ENCODE measurements around the gene RPL13.
"Not testable (repeated sequence)": the region's sequence is repeated elsewhere in the genome, so short reads cannot be mapped to it uniquely, and the experiment has no call there.

Gene RPL13

DNA sequence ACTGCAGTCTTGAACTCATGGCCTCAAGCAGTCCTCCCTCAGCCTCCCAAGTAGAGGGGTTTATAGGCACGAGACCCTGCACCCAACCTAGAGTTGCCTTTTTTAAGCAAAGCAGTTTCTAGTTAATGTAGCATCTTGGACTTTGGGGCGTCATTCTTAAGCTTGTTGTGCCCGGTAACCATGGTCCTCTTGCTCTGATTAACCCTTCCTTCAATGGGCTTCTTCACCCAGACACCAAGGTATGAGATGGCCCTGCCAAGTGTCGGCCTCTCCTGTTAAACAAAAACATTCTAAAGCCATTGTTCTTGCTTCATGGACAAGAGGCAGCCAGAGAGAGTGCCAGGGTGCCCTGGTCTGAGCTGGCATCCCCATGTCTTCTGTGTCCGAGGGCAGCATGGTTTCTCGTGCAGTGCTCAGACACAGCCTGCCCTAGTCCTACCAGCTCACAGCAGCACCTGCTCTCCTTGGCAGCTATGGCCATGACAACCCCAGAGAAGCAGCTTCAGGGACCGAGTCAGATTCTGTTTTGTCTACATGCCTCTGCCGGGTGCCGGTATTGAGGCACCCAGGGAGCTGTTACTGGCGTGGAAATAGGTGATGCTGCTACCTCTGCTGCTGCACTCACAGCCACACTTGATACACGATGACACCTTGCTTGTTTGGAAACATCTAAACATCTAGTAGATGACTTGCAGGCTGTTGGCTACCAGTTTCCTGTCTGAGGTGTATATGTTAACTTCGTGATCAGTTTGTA lies 3.3 kb downstream of the RPL13 start:
- DNase-seq = peak; percentile 29

DNA sequence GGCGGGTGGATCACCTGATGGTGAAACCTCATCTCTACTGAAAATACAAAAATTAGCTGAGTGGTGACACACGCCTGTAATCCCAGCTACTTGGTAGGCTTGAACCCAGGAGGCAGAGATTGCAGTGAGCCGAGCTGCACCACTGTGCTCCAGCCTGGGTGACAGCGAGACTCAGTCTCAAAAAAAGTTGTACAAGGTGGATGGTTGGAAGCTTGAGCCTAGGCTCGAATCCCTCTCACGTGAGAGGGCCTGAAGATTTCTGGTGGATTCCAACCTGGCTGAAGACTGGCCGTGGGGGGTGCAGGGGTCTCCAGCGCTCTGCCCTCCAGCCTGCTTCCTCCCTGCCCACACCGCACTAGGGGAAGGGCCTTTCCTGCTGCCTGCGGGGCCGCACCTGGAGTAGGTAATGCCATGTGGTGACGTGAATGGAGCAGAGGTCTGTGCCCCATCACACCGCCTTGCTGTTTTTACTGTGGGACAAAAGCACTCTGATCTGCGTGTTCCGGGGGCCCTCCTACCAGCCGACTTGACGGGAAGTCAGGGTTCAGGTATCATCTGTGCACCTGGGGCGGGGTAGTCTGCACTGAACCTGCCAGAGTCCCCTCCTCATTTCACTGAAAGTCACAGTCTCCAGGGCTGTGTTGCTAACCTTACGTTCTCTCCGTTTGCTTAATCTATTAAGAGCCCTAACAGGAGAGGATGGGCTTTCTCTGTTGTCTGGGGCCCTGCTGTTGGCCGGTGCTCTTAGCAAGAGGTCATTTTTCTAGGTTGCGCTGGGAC lies 4.2 kb downstream of the RPL13 start:
- DNase-seq = peak; percentile 40

DNA sequence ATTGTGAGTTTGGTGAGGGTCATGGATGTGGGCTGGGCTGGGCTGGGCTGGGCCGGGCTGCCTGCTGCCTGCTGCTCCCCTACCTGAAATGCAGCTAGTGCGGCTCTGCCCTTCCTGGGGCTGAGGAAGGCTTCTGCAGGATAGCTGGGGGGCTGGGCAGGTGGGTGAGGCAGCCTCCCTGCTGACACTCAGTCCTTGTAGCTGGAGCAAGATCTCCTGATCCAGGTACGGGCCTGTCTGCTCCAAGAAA lies 4.7 kb downstream of the RPL13 start:
- no peak for DNase-seq

DNA sequence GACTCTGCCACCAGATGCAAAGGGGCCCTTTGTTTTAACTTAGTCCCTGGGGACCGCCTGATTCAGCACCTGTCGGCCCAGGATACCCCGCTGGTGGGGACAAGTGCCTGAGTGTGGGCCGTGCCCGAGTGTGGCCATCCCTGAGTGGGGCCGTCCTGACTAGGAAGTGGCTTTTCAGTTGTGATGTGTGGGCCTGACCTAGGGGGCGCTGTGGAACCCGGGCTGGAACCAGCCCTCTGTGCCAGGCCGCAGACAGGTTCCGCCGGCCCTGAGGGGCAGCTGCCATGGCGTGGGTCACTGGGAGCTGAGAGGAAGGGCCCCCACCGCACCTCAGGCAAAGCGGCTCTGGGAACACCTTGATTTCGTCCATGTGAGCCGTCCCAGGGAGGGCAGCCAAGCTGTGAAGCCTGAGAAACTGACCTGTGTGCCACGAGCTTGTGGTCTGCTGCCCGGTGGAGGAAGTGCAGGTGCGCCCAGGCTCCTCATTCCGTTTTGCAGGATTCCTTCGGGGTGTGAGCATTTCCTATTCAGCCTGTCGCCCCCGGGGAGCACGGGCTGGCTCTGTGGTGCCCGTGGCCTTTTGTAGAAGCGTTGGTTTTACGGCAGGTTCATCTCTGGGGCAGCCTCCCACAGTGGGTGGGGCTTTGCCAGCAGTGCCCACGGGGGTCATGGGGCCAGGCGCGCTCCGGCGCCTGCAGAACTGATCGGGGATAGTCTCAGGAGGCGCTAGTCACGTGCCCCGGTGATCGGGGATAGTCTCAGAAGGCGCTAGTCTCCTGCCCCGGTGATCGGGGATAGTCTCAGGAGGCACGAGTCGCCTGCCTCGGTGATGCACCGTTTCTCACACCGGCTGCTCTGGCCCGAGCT lies 5.3 kb downstream of the RPL13 start:
- DNase-seq = peak; percentile 81

DNA sequence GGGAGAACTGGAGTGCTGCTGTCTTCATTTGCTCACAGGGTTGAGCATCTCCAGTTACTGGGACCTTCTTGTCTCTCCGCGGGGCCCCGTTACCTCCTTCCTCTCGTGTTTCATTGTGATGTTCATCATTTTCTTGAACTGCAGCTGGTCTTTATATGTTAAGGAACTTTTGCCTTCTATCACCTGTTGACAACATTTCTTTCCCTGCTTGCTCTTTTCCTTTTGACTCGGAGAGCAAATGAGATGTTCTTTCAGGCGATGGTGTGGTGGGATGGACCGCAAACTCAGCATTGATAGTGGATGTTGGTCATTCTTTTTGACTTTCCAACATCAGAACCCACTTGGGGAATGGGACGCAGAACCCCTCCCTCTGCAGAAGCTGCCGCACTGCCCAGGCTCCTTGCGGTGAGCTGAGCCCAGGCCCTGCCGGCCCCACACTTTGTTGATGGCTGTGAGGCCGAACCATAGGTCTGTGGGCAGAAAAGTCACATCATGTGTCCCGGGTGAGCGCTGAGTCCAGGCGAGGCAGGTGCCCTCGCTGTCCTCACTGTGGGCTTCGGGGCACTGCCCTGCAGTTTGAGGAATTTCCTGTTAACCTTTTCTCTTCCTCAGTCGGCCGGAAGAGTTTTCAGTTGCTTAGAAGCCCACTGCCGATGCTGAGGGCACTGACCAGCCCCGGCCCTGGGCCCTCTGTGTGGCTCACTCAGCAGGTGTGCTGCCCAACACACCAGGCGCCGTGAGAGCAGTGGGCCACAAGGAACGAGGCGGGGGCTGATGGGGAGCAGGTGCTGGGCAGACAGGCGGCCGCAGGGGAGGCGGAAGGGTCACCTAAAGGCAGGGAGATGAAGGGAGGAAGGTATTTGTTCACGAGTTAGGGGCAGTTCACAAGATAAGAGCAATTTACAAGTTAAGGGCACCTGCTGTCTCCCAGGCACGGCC lies 7.4 kb downstream of the RPL13 start:
- DNase-seq = no peak

DNA sequence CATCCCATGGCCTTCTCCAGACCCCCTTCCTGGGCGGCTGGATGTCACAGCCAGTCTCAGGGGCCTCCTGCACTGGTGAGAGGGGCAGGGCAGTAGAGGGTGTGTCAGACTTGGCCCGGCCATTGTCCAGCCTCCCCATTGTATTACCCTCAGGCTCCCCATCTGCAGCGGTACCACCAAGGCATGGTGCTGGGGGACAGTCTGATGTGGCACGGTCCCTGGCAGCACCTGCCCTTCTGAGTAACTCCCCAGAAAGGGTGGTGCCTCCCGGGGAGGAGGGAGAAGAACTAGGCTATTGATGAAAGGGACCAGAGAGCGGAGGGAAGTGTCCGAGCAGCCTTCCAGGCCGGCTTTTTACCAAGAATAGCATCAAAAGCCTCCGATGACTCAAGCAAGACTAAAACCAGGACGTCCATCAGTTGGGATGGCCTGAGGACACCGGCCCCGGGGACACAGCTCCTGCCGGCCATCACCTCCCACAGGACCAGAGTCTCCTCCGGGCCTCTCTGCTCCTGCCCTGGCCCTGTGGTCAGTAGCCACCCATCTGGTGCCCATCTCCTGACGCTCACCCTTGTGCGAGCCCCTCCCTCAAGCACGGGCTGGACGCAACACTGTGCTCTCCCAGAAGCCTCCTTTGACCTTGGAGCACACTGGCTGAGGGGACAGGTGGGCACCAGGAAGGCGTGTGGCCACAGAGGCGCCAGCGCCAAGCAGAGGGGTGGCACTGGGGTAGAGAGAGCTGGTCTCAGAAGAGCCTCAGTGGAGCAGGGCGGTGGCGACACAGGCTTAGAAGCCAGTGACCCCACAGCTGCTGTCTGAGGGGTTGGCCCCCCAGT lies 9.2 kb downstream of the RPL13 start:
- no peak for DNase-seq

DNA sequence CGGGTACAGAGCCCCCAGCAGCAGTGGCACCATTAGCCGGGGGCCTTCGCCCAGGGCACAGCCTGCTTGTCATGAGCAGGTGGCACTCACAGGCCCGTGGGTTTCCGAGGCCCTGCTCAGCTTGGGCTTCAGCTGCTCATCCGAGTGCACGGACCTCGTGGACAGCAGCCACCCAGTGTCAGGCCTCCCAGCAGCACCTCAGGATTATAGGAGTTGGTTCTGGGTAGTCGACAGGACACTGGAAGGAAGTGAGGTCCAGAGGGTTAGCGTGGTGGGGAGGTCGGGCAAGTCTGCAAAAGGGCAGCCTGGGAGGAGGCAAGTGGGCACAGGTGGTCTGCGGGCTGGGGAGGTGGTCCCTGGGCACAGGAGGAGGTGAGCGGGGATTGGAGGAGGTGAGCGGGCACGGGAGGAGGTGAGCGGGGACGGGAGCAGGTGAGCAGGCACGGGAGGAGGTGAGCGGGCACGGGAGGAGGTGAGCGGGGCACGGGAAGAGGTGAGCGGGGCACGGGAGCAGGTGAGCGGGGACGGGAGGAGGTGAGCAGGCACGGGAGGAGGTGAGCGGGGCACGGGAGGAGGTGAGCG lies 10.0 kb downstream of the RPL13 start:
- DNase-seq = no peak

DNA sequence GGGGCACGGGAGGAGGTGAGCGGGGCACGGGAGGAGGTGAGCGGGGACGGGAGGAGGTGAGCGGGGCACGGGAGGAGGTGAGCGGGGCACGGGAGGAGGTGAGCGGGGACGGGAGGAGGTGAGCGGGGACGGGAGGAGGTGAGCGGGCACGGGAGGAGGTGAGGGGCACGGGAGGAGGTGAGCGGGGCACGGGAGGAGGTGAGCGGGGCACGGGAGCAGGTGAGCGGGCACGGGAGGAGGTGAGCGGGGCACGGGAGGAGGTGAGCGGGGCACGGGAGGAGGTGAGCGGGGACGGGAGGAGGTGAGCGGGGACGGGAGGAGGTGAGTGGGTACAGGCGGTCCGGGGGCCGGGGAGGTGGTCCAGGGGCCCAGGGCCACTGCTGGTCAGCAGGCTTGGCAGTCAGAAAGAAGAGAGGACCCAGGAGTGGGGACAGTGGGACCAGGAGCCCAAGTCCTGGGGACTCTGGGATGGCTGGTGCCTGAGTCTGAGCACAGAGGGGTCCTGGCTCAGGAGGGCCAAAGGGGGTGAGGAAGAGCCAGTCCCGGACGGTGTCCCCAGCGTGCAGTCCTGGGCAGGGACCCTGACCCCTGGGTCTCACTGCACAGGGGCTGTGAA lies 10.6 kb downstream of the RPL13 start:
- DNase-seq = not testable (repeated sequence)

DNA sequence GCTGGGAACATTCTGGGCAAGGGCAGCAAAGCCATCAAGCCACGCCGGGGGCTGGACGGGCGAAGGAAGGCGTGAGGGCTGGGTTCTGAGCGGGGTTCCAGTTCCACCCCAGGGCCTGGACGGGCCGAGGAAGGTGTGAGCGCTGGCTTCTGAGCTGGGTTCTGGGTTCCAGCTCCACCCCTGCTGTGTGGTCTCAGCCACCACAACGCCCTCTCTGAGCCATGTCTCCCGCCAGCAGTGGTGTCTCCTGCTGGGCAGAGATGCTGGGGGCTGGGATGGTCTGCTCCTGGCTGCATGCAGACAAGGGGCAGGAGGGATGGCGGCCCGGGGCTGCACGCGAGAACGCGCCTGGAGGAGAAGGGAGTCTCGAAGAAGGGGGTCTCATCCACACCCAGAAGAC lies 11.2 kb downstream of the RPL13 start:
- DNase-seq = no peak

DNA sequence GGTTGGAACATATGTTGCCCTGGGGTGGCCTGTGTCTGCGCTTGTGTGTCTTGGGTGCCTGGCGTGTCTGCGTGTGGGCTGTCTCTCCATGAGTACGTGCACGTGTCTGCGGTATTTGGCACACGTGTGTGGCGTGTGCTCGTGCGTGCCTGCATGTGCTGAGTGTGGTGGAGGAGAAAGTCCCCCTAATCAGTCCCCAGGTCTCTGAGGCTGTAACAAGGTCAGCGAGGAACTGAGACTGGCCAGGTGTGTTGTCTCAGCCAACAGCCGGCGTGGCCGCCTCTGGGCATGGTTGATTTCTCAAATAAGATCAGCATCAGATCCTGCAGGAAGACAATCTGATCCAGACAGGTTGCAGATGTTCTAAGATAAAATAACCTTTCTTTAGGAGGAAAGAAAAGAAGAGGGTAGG lies 11.6 kb downstream of the RPL13 start:
- DNase-seq = no peak

DNA sequence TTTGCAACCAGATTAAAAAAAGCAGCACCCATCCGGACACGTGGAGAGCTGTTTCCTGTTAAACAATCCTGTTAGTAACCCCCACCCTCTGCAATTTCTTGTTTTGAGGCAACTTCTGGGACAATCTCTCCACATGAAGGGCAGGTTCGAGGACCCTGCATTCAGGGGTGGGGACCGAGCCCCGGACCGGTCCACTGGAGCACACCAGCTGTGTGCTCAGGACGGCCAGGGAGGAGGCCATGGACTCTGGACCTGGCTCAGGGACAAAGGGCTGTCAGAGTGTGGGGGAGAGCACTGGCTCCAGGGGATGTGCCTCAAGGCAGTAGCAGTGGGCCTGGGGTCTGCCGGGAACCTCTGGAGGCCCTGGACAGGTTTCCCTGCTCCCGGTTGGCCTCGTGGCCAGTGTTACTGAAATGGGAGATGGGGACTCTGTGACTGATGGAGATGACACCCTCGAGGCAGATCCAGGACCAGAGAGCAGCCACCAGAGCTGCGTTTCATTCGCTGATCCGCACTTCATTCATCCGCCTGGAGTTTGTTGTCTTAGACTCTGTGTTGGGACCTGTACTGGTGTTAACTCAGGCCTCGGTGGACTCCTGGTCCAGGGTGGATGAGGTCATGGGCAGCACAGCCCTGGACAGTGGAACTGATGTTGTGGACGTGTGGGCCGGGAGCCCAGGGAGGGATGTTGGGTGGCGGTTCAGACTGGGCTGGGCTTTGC lies 12.2 kb downstream of the RPL13 start:
- no peak for DNase-seq

DNA sequence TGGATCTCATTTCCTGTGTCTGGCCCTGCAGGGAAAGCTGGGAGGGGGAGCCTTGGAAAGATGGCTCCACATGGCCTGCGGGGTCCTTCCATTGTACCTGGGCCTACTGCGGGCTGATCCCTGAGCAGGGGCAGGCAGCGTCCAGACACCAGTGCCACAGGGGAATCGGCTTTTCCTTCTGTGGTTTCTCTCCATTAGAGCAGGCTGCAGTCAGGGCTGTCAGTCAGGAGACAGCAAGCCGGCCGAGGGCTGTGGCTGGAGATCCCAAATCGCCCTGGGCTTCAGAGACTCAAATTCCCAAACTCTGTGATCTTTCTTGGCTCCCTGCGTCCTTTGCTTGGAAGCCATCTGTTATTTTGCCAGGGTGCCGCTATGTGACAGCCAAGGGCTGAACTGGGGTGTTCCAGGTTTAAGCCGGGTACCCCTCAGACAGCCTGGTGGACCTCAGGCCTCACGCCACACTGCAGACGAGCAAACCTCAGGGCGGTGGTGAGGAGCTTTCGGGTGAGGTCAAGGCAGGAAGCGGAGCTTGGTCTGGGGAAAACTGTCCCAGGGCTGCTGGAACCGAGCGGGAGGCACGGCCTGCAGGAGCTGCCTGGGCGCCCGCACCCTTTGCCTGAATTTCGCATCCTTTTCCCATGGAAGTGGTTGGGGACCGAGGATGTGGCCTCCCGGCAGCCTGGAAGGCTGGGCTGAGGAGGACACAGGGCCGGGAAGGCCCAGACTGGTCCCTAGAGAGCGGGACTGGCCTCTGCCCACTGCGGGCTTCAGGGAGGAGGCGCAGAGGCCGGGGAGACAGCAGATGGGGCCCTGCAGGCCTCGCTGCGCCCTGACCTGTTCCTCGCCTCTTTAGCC lies 13.6 kb downstream of the RPL13 start:
- DNase-seq = no peak

DNA sequence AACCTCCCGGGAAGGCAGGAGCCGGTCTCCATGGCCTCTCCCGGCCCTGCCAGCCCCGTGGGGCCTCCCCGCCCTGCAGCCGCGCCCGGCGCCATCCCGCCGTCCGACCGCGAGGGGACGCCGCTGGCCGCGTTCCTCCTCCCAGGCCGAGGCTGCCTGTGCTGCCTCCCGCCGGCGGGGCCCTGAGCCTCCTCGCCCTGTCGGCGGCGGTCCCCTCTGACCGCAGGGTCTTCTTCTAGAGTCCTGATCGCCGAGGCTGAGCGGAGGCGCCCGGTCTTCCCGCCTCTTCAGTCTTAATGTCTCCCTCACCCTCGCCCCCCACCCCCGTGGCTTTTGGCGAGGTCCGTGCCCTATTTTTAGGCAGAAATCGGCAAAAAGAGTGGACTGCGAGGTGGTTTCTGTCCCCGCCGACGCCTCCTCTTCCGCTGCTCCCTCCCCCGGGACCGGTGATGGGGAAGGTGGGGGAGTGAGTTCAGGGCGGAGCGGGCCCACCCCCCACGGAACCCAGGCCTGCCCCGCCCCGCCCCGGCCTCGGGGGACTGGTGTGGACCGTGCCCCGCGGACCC lies 14.3 kb downstream of the RPL13 start:
- DNase-seq = peak; percentile 74

DNA sequence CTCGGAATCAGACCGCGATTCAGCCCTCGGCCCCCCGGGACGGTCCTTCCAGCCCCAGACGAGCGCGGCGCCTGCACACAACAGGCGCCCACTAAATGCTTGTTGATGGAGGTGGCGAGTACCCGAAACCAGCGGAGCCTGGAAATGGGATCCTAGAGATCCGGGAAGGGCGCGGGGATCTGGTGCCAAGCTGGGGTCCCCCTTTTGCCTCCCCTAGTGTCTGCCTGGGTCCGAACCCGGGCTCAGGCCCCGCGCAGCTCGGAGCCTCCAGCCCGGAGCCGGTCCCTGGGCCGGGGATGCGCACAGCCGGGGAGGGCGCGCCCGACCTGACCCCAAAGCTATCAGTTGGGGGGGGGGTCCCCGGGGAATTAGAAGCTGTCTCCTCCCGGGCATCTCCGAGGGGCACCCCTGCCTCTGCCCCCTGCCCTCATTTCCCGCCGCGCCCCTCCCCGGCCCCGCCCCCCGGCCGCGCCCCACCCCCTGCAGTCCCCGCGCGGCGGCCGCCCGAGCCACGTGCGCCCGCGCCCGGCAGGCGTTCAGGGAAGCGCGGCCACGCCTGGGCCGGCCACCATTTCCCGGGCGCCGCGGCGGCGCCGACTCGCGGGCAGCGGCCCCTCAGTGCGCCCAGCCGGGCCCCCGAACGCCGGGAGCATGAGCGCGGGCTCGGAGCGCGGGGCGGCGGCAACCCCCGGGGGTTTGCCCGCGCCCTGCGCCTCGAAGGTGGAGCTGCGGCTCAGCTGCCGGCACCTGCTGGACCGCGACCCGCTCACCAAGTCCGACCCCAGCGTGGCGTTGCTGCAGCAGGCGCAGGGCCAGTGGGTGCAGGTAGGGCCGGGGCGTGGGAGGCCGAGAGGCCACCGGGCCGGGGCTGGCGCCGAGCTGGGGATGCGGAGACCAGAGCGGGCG lies 15.0 kb downstream of the RPL13 start, which contains the start of gene CPNE7:
Gene CPNE7, plus strand, starts transcription at position 512 of the 906 bp plus-strand sequence. Its CDS starts 140 bp downstream, at position 652.
- DNase-seq = no peak

DNA sequence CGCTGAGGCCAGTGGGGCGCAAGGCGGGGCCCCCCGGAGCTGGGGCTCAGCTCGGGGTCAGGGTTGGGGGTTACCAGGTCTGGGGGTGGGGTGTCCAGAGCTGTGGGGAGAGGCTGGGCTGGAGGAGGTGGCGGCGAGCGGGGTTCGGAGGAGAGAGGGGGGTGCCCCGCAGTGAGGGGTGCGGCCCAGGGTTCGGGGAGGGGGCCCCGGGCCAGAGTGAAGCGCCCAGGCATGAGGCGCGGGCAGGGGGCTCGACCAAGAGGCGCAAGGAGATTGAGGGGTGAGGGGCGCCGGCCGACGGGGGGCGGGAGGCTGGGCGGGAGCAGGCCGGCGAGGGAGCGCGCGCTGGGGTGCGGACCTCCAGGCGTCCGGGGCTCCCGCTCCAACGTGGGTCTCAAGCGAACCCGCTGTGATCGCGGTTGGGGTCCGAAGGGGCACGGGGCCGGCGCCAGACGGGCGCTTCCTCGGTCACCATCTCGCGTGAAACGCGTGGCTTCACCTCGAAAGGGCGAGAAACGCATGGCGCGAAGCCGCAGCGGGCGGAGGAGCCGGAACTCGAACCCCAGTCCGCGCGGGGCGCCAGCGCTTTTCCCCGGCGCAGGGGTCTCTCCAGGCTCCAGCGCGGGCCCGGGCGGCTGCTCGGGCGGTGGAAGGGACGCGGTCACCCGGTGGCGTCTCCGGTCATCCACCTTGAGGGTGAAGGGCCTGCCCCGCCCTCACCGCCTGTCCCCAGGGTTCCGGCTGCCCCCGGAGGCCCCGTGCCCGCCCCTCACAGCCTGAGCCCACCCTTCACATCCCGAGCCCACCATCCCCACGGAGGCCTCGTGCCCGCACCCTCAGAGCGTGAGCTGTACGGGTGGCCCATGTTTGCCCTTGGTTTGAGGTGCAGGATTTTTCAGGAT lies 15.9 kb downstream of the RPL13 start:
- no peak for DNase-seq

DNA sequence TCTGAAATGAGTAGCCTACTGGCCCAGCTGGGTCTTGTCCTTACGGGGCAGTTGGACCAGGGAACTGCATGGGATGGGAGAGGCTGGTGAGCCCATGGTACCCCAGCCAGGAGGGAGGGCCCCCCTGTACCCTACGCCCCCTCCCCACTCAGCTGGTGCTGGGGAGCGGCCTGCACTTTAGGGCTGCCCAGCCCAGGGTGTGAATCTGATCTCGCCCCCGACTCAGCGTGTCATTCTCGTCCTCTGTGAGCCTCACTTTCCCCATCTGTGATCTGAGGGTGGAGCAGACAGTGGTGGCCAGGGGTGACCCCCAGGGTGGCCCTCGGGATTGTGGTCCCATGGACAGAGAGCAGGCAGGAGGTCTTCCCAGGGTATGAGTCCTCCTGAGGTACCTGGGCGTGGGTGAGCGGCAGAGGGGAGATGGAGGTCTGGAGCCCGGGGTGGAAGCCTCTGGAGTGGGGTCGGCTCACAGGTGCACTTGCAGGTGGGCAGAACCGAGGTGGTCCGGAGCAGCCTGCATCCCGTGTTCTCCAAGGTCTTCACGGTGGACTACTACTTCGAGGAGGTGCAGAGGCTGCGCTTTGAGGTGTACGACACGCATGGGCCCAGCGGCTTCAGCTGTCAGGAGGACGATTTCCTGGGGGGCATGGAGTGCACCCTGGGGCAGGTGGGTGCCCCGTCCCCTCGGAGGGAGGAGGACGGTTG lies 16.7 kb downstream of the RPL13 start:
- DNase-seq = no peak
